GM18498 (cell line): Measurements from ENCODE around the gene USP36.
"Not testable (repeated sequence)": the region's sequence is repeated elsewhere in the genome, so short reads cannot be mapped to it uniquely, and the experiment has no call there.

ENCODE experiments used
- ATAC-seq: cut with Tn5 transposase; IDR thresholded peaks from one replicate; pipeline ENCODE4 v1.9.1; 2021; ENCODE audit warnings: mild to moderate bottlenecking, moderate library complexity; ENCODE audit not compliant: unreplicated experiment

USP36 gene

DNA sequence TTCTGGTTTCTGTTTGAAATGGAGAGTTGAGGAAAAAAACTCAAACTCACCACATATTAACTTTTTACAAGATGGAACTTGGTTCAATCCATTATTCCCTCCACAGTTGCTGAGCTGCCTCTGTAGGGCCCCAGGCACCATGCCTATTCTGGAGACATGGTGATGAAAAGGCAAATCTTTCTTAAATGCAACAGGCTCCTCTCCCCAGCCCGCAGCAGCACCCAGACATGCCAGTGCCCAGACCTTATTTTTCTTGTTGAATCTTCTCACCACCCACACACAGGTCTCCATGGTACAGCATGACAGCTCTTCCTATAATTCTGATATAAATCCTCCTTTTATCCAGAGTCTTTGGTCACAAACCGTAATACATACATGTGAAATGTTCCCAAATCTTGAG, 66.2 kb downstream of the USP36 start:
- peak; percentile 3 for ATAC-seq

DNA sequence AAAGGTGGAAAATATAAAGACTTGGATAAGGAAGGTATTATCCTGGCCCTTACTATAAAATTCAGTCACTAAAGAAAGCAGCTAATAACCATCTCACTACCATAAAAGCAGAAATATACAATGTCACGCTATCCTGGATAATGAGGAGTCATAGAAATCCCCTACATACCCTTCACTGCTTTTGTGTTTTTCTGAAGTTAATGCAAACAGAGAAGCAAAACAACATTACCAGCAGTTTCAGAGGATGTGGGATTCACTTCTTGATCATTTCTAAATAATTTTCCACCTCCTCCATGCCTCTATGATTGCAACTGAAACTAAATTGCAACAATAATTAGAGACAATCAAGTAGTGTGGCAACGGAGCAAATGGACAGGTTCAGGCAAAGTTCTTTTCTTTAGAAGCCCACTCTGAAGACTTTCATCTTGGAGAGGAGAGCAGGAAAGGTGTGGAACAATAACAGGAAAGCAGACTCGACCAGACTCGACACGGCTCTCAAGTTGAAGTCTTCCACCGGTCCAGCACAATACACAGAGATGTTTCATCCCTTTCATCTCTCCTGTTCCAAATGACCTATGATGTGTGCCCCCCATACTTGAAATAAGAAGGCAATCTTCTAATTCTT, 68.7 kb downstream of the USP36 start:
- no peak for ATAC-seq

DNA sequence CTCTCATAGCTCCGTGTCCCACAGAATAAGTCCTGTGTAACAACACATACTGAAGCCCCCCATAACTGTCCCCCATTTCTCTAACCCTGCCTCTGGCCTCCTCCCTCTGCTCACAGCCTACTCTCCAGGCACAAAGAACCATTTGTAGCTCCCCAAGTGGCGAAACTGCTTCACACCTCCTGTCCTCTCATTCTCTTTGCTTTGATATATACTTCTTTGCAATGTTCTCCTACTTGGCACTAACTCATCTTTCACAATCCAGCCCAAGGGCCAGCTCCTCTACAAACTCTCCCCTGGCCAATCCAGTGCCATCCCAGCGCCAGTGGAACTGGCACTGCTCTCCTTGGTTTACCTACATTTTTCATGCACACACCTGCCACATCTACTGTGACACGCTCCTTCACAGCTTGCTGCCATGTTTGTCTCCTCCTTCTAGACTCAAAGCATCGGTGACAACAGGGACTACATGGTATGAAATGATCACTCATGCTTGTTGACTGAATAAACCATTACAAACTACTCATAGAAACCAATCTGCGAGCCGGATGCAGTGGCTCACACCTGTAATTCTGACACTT, 71.3 kb downstream of the USP36 start:
- no peak for ATAC-seq

DNA sequence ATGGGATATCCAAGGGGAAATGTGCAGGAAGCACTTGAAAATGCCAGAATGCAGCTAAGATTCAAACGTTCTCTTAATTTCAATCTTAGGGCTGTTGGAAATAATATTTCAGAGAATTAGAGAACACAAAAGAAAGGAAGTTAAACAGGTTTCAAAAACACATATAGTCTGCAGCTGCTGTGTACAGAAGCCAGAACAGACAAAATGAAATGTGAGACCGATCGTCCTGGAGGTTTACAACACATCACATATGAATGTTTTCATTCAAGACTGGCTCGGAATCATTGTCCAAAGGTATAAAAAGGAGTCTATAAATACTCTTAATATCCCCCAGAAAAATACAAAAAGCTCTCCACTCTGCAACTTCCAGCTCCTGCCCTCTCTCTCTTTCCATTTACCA, 72.8 kb downstream of the USP36 start:
- ATAC-seq: no peak

DNA sequence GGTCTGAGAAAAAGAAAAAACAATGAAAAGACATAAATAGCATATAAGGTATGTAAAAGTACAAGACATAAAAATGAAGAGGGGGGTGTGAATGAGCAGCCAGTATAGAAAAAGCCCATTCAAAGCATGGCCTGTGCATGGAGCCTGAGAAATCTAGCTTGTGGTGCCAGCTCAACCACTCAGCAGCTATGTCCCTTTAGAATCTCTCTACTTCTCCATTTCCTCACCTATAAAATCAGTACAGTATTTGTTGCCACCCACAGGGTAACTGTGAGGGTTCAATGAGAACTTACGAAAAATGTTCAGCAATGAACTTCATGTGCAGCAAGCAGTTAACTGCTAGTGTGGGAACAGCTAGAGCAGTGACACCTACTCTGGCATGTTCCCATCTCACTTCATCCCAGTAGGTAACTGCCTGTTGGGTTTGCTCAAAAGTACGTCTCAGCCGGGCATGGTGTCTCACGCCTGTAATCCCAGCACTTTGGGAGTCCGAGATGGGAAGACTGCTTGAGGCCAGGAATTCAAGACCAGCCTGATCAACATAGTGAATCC, 73.8 kb downstream of the USP36 start:
- ATAC-seq: no peak

DNA sequence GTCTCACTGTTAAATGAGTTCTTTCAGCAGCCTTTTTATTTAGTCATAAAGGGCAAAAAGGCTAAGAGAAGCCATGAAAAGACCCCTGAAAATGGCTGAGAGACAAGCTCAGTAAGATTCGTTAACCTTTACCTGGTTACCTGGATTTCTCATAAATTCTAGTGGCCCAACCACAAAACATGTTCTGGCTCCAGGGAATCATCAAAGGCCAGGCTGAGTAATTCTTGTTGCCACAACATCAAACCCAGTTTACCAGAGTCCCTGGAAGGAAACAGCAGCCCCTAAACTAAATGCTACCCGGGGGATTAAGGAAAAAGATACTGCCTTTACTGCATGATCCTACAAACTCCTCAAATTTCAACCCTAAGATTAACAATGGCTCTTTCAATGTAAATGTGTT, 74.4 kb downstream of the USP36 start:
- ATAC-seq: no peak

DNA sequence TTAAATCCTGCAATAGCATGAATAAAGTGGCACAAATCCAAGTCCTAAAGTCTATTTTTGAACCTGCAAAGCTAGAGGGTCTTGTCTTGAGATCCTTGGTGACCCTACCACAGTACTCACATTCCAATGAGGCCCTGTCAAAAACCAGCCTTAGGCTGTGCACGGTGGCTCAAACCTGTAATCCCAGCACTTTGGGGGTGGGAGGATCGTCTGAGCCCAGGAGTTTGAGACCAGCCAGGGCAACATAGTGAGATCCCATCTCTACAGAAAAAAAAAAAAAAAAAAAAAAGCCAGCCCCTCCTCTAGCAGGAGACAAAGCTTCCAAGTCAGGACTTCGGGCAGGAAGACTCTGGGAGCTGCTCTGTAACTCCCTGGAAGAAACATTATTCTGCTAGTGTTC, 74.8 kb downstream of the USP36 start:
- no peak for ATAC-seq

DNA sequence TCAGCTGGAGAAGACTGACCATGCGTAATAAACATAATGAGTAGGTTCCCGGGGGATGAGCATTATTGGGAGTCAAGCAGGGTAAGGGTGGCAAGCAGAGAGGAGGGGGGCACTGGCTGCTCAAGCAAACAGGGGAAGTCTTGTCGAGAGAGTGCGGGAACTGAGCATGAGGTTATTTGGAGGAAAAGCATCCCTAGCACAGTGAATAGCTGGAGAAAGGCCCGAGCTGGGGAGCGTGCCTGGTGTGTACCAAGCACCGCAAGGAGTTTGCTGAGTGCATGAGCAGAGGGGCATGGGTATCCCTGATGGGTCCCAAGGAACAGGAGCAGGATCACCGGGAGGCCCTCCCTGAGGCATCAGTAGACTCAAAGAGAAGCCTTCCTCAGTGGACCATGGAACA, 75.7 kb downstream of the USP36 start:
- no peak for ATAC-seq

DNA sequence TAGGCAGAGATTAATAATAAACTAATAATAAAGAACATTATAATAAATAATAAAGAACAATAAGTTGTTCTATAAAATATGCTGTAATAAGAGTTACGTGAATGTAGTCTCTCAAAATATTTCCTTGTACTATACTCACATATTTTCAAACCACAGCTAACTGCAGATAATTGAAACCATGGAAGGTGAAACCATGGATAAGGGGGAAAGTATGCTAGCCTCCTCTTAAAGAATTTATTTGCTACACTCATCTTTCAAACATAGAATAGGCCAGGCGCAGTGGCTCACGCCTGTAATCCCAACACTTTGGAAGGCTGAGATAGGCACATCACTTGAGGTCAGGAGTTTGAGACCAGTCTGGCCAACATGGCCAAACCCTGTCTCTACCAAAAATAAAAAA, 77.1 kb downstream of the USP36 start:
- no peak for ATAC-seq

DNA sequence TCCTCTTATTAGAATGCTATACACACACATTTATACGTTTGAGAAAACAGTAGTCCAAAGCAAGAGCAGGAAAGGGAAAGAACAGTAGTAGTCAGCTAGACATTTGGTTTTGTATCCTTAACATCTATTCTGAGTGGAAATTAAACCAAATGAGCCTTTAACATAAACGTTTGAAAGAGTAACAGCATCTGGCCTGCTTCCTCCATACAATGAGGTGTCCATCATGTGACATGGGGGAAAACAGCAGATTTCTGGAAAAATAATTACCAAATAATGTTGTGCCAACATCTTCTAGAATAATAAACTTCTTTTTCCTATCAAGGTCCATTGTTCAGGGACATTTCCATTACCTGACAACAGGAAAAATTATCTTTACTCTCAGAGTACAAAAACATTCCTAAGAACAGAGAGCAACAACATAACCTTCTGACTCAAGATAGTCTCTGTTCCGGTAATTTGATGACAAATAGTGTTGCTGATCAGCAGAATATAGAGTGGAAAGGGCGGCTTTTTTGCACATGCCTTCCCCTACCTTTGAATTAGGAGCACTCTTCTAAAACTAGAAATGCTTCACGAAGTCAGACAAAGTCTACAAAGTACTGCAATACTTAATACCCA, 78.7 kb downstream of the USP36 start:
- no peak for ATAC-seq

DNA sequence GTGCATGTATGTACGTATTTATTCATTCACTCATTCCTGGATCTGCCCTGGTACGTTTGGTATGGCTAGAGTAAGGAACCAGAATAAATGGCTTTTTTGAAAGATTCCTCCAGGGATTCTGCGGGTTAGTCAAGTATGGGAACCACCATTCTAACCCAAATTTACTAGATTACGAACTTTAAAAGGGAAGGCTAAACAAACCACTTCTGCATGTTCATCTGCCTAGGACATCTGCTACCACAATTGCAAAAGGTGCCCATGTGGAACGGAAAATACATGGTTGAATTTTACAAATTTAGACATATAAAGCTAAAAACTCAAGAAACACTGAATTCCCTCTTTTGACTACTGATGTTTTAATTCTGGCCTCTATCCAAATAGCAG, 80.7 kb downstream of the USP36 start:
- ATAC-seq: no peak

DNA sequence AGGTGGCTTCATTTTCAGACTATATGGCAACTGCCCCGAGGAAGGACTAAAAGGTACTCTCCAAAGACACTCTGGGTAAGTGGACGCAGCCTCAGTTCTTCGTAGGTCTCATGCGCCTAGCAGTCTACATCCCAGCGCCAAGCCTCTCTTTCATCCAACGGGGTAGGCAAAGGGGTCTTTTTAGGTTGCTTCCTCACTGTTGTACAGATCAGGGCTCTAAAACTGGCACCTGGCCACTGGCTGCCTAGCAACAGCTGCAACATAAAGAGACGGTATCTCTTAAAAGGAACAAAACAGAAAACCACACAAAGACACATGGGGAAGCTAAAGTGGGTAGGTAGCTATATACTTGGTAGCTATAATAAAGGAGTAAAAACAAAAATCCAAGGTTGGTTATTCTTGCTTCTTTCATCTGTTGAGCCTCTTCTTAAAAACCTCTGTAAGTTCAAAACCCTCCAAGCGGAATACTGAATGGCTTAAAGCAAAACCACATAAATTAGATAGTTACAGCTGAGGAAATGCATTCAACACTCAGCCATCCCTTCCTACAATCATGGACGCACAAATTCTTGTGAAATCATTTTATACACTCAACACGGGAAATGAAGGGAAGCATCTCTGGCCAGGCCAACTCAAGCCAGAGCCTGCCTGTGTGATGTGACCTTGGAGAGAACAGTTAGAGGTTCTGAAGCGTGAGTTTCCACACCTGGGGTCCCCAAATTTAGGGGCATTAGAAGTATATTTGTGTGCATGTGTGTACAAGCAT, 81.2 kb downstream of the USP36 start:
- peak; percentile 67 for ATAC-seq

DNA sequence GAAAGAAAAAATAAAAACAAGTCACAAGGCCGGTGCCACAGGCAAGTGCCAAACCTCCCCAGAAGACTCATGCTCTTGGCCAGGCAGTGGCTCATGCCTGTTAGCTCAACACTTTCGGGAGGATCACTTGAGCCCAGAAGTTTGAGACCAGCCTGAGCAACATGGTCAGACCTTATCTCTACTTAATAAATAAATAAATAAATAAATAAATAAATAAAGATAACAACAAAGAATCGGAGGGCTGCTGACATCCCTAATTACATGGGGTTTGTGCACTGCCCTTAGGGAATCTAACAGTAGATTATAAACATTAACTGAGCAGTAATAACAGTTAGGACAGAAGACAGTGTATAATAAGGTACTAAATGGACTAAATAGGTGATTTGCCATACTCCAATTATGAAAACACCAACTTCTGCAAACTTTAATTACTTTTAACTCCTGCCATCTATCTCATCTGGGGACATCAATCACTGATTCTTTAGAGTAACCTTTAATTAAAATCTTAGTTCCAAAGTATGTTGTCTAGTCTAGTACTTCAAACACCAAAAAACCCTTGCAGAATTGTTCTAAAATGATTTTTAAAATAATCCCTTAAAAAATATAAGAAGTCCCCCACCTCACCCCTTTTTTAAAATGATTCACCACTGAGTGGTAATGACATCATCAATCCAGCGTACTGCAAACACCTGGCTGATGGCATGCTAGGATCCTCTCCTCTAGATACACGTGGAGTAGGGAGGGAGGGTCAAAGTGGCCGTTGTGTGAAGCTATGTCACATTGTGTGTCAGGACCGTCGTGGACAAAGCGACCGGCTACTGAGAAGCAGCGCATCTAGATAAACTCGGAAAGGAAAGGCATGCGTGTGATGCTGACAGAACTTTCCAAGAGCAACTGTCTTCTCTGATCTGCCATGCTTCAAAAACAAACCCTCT, 87.0 kb downstream of the USP36 start:
- no peak for ATAC-seq

DNA sequence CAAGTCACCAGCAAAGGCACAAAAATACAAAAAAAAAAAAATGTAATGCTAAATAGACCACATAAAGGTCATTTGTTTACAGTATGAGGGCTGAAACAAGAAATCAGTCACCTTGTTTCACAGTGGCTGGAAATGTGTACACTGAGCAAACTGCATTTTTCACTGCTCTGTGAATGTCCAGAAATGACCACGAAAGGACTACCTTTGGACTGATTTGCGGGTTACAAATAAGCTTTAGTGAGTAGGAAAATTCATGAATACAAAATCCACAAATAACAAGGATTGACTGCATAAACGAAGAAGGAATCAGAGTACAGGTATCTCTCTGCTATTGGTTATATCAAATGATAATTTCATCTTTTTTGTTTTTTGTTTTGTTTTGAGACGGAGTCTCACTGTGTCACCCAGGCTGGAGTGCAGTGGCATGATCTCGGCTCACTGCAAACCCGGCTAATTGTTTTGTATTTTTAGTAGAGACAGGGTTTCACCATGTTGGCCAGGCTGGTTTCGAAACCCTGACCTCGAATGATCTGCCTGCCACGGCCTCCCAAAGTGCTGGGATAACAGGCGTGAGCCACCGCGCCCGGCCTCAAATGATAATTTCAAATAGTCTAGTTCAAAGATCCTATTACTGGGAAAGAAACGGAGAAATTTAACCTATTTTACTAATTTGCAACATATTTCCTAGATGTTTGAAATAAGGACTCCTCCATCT, 89.0 kb downstream of the USP36 start:
- no peak for ATAC-seq

DNA sequence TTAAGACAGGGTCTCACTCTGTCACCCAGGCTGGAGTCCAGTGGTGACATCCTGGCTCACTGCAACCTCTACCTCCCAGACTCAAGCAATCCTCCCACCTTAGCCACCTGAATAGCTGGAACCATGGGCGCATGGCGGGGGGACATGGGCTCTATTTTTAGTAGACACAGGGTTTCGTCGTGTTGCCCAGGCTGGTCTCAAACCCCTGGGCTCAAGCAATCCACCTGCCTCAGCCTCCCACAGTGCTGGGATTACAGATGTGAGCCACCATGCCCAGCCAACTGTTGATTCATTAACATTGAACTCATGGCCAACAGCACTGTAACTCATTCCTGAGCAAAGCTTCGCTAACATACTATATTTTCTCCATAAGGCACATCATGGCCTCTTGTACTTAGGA, 89.6 kb downstream of the USP36 start:
- not testable (repeated sequence) for ATAC-seq

DNA sequence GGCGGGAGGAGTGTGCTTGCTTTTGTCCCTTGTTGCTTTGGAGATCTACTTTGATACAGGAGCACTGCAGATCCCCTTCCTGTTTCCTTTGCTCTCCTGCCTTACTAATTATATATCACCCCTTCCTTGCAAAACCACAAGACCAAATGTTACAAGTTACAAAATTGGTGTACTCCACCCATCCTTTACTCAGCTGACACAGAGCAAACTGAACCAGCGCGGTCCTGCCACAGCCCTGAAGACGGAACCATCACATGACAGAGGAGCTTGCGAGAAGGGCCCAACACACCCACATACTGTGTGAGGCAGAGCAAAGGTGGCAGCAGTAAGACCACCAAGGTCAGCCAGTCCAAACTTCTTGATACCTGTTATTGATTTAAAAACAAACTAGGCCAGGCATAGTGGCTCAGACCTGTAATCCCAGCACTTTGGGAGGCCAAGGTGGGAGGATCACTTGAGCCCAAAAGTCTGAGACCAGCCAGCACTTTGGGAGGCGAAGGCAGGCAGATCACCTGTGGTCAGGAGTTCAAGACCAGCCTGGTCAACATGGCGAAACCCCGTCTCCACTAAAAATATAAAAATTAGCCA, 91.8 kb downstream of the USP36 start:
- ATAC-seq: peak; percentile 53

DNA sequence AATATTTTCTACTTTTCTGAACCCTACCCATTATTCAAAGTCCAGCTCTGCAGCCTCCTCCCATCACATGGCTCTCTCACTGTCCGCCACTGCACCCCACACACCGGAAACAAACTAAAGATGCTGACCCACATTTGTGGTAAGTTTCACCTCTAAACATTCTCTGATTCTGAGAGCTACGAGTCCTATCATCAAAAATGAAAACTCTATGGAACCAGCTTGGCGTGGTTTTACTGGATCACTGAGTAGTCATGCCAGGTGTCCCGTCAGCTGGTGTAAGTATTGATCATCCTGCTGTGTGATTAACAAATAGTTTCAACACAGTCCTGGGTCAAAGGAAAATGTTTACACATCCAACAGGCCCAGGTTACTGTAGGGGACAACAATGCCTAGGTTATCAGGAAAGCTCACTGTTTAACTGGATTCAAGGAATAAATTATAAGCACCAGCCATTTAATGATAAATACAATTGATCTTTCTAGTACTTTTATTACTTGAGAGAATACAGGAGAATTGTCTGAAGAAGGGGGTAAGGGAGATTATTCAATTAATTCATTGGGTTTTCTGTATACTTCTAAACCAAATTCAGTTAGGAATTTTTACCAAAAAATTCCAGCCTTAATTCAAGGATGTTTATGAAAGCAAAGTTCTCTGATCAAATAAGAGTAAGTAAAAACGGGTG, 92.4 kb downstream of the USP36 start:
- peak; percentile 64 for ATAC-seq

DNA sequence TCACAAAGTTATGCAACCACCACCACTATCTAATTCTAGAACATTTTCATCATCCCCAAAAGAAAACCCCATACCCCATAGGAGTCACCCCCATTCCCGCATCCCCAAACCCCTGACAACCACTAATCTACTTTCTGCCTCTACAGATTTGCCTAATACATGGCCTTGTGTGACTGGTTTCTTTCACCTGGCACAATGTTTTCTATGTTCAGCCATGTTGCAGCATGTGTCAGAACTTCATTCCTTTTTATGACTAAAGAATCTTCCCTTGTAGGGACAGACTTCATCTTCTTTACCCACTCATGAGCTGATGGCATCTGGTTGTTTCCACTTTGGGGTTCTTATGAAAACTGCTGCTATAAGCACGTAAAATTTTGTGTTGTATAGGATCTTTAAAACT, 93.1 kb downstream of the USP36 start:
- ATAC-seq: peak; percentile 4

DNA sequence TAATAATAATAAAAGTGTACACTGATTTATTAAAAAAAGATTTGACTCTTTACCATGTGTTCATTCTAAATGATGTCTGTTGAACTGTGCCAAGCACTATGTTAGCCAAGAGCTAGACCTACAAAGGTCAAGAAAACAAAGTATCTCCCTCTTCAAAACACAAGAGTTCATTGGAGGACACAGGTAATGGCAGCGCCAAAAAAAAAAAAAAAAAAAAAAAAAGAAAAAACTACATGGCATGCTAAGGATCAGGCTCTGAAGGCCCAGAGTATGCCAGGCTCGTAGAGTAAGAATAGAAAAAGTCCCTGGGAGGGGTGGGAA, 93.7 kb downstream of the USP36 start:
- no peak for ATAC-seq
